Measurements from ENCODE around the gene CIT.

The CIT gene

DNA sequence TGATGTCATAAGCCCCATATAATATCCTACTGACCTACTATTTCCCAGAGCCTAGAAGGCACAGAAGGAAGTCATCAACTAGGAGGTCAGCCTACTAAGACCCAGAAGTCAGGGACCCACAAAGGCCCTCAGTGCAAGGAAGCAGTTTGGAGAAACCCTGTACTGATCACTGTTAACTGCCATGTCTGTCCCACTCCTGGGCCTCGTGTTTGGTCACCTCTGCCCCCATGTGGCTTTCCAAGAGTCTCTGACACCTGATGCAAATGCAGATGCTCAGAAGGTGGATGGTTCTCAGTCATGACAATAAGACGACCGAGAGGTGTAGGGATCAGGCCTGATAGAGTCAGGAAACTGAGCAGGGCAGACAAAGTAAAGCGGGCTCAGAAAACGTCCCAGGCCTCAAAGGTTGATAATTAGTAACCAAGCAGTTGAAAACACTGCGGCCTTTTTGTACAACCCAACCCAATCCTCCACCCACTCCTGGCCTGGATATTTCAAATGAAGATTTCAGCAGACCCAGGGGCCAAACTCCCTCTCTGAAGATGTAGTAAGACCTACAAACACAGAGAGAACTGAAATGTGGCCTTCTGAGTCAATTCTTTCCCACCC lies 185.8 kb downstream of the CIT start:
- DNase-seq = no peak

DNA sequence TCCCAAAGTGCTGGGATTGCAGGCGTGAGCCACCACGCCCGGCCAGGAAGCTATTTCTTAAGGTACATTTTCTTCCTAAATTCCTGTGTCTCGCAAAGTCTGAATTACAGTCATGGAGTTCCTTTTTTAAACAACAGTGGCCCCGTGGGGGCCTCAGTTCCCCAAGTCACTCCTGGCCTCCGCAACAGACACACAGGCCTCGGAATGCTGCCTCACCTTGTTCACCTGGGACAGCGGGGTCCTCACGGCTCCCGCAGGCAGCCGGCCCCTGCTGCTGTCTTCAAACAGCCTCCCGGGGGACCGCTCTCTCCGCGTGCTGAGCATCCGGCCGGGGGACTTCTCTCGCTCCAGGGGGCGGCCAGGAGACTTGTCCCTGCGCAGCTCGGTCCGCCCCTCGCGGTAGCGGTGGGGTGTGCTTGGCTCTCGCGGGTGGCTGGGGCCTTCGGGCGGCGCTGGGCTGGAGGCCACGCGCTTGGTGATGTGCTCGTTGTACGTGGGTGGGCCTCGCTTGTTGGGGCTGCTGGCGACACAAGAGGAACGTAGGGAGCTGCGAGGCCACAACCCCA lies 187.1 kb downstream of the CIT start:
- DNase-seq = no peak

DNA sequence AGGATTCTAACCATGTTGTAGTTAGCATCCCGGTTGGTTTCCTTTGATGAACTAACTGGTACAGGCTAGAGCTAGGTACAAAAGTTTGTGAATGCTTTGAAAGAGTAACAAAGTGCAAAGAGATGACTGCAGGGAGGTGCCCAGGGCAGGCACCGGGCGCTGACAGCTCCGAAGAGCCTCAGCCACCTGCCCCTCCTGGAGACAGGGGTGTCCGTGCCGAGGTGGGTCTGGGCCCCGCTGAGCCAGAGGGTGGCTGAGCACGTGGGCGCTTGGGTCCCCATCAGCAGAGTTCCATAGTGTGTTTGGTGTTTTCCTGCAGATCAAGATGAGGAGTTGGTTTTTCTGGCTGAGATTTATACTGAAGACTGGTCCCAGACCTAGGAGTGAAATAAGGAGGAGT lies 189.2 kb downstream of the CIT start:
- no peak for DNase-seq

DNA sequence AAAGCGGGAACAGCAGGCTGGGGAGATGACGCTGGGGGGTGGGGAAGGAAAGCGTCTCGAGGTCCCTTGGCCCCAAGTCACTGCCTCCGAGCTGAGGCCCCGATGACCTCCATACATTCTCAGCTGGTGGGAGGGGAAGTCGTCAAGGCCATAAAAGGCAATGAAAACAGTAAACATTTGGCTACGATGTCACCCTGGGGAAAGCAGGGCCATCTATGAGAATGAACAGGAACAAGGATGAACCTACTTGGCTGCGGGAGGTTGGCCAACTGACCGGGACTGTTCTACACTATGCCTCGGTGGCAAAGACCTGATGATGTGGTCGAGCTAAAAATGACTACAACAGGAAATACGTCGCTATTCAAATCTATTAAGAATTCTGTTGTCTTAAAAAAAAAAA lies 189.7 kb downstream of the CIT start:
- DNase-seq = no peak

DNA sequence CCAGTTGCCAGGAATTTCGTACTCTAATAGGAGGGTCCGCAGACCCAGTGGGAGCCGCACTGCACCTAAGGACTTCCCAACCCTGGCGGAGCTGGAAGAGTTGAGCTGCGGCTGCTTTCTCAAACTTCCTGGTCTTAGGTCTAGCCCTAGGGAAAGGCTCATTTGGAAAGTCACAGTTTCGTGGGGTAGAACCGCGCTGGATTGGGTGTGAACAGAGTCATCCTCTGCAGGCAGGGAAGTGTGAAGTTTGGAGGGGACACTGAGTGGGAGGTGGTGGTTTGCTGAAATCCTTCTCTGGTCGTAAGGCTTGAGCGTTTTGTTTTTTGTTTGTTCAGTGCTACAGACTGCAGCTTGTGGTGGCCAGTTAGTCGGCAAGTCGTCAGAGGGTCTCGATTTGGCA lies 190.3 kb downstream of the CIT start:
- DNase-seq = no peak

DNA sequence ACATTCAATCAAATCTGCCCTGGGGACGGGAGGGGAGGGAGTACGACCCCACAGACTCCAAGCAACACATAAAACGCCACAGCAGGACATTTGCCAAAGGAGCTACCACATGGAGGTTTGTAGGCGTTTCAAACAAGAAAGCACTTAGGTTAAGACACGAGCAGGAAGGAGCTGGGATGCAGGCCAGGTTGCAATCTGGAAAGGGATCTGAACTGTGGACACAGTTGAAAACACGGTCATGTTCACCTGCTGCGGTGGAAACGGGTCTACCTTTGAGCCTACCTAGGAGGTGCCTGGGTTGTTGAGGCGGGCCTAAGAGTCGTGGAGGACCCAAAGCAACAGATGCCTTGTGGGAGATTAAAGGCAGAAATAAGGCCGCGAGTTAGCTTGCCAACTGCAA lies 190.8 kb downstream of the CIT start:
- DNase-seq = no peak

DNA sequence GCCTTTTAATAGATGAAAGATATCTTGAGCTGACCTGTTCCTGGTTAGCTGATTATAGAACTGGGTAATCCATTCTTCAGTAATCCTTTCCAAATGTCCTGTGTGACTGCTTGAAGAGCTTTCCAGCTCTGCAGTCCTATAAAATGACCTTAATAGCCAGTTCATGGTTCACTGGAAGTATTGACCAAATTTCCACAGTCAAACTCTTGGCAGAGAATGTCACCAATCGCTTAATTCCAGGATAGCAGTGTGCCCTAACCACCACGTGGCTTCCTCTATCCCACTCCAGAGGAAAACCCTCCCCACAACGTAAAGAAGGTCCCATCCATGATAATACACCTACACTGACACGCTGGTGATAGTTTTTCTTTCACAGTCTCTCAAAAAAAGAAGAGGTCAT lies 191.7 kb downstream of the CIT start:
- no peak for DNase-seq

DNA sequence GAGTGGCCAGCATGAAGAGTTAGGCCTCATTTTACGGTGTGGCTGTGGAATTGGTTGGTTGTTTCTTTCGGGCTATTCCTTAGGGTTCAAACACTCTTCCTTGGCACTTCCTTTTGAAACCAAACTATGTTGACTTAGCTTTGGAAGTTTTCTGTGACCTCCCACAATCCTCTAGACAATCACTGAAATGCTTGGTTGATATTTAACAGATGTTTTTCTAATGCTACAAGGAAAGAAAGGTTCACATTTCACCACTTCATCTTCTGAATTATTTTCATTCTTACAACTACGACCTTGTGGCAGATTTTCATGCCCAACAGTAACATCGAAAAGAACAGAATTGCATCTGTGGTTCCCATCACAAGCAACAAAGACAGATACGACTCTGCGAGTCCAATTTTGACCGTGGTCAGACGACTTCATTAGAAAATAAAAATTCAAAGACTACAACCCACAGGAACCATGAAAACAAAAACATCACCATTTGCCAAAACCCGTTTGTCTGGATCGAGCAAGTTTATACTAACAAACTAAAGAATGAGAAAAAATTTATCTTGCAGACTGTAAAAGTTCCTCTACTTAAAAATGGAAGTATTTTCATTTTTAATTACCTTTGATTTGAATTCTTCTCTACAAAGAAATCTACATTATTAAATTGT lies 192.3 kb downstream of the CIT start:
- no peak for DNase-seq

DNA sequence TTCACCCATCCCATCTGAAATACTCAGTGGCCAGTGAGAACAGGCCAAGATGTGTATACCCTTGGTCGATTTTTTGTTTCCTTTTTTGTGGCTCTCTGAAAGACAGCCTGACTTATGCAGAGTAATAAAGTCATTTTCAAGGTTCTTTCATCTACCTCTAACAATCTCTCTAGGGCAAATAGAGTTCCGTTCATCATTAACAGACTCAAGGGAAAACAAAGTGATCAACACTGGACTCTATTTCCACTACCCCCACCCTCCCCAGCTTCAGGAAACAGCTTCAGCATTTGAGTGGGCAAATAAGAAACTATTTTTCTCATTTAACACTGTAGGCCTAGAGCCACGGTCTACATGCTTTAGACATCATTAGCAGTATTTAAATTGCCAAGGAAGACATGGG lies 193.3 kb downstream of the CIT start:
- no peak for DNase-seq

DNA sequence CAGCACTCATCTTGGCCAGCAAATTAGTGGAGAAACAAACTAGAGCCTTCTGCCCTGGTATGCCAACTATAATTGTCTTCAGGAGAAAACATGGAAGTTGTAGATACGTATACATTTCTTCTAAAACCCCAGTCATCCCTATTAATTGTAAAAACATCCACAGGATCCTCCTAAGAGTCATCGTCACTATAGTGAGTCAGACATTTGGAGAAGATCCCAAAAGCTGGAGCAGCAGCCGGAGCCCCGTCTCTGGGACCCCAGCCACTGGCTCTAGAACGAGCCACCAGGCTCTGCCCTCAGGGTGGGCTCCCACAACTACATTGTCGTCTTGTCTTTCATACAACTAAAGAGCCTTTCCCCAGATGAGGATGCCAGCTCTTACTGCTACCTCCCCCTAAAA lies 193.7 kb downstream of the CIT start:
- DNase-seq = no peak

DNA sequence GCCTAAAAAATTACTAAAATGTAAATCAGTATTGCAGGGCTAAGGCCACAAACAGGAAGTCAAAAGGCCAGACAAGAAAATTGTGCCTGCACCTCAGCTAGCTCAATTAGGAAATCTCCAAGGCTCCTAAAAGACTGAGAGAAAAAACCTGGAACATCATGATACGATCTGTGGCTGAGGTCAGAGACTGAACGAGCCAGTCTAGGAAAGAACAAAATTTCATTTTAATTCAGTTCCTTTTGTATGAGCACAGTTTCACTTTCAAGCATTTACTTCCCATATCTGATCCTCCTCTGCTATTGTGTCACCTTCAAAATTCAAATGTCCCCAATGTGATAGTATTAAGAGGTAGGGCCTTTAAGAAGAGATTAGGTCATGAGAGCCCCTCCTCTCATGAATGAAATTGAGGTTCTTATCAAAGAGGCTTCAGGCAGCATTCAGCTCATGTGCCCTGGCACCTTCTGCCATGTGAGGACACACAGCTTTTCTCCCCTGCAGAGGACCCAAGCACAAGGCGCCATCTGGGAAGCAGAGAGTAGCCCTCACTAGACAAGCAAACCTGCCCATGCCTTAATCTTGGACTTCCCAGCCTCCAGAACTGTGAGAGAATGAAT lies 194.4 kb downstream of the CIT start:
- no peak for DNase-seq

DNA sequence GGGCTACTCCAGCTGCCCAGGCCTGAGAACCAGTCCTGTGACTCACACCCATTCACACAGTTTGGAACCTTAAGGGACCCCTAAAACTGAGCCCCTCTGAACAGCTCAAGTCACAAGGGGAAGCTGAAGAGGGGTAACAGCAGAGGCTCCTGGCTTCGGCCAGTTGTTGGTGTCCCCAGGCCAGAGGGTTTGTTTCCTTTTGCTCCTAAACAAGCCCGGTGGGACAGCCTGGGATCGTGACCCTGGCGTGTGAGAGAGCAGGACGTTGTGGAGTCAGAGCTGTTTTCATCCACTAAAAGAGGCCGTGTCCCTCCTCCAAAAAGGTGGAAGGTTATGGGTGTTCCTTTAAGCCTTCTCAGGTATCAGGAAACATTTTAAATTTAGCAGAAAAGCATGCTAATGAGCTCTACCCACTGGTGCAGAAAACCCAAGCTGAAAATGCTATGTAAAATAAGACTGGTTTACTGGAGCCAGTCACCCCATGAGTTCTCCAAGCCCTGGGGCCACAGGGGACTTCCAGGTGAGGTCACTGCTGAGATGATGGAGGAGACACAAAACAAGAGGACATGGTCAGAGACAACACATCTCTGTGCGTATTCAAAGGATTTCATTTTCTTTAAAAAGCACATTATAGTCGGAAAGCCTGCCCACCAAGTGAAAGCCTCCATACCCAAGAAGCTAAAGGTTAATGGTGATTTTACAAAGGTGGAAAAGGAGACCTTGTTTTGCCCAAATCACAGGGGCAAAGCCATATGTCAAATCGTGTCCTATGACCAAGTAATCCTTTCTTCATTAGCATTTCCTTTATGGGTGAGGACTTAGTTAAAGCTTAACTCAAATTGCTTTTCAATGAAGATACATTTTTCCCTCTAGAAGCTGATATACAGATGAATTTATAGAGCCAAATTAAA lies 195.1 kb downstream of the CIT start:
- DNase-seq = no peak

DNA sequence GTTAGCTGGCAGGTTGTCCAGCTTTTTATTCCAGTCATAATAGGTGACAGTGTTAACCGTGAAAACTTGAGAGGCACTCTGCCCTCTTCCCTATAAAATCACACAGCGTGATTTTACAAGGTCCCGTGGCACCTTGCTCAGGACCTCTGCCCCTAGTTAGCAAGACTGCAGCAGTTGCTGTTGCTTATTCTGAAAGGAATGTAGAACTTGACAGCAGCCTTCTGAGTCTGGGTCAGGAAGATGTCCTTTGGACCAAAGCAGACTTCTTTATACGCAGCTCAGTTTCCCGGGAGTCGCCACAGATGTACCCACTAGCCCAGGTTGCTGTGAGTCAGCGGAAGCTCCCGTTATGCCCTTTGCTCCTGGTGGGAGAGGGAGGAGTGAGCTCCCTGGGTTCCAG lies 196.0 kb downstream of the CIT start:
- DNase-seq = no peak

DNA sequence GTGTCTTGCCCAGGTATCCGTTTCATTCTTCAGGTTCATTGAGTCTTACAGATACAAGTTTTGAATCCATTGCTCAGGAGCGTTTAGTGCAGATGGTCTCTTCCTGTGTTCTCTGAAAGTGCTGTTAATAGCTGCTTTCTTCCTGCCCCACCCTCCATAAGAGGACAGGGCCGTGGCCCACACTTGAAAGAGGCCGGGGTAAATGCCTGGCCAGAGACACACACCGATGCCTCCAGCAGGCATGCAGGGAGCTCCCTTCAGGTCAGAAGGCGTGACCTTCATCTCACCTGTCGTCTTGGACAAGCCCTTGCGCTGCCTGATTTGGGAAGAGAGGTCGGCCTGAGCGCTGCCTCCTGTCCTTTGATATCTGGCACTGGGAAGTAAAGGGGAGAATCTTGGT lies 197.6 kb downstream of the CIT start:
- DNase-seq = no peak

DNA sequence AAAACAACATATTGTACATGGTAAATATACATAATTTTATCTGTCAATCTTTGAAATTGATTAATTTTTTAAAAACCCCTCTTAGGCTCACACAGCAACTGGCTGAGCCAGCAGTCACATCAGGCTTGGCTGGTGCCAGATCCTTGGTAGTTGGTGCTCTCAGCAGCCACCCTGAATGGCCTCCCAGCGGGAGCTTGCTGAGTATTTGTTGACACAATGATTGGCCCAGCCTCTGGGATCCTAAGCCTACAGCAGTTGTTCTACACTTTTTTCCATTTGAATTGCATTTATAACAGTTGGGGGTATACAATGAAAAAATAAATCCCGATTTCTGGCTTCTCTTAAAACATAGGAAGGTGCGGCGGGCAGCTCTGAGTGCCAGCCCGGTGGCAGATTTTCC lies 198.0 kb downstream of the CIT start:
- DNase-seq = no peak

DNA sequence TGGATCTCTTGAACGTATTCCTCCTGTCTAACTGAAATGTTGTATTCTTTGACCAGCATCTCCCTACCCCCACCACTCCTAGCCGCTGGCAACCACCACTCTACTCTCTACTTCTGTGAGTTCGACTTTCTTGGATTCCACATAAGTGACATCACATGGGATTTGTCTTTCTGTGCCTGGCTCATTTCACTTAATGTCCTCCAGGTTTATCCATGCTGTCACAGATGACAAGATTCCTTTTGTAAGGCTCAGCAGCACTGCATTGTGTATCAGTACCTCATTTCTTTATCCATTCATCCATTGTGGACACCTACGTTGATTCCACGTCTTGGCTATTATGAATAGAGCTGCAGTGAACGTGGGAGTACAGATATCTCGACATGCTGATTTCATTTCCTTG lies 198.7 kb downstream of the CIT start:
- no peak for DNase-seq

DNA sequence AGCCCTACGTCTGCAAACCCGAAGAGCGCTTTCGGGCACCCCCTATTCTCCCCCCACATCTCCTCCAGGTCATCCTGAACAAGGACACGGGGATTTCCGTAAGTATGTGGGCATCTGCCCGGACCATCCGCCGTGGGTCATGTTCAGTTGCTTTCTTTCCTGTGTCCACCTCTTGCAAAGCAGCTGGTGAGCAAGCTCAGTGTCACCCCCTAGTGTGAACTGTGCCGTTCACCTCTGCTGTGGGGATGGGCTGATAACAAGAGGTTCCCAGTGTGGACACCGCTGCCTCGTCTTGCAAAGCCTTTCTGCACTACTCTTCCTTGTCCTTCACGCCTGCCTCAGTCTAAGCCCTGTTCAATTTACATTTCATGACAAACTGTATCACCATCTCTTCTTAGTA lies 200.5 kb downstream of the CIT start:
- DNase-seq = no peak

DNA sequence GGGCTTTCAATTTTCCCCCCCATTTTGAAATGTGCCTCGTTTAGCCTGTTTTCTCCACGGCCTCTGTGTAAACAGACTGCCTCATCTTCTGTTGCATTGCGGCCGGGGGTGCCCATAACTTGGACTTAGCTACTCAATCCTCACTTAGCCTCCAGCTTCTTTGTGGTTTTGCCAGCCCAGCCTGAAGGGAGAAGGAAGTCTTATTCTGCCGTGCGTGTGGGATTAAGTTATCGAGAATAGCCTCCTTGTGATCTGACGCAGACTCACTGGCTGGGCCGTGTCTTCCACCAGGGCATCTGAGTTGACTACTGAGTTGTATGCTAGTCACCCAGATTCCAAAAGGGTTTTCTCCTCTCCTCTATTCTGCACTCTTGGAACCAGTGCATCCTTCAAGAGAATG lies 201.1 kb downstream of the CIT start:
- DNase-seq = no peak

DNA sequence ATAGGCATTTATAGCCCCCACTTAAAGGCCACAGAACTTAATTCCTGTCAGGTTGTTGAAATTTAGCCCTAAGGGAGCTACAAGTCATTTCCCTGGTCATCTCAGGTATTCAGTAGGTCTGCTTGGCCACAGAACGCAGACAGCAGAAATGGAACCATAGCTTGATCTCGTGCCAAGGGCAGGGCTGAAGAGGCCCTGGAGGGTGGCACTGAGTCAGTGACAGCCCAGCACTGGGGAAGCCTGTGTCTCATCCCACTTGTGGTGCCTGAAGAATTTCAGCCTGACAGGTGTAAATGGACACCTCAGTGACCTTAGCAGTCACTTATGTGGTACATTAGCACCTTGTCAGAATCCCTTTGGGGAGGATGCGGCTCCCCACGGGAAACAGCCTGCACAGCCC lies 202.6 kb downstream of the CIT start:
- no peak for DNase-seq

DNA sequence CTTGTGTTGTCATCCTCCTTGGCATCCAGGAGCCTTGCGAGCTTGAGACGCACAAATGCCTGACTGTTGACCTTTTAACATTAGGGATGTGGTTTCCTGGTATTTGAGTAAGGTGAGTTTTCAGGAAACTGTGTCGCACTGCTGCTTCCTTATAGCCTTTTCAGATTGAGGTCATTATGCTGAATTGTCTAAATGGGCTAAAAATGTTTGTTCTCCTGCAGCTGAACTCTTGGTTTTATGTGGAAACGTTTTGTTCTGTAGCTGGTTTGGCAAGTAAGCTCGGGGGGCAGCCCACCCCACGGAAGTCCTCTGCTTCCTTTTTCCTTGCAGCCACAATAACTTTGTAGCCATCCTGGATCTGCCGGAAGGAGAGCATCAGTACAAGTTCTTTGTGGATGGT lies 203.5 kb downstream of the CIT start:
- DNase-seq = no peak

DNA sequence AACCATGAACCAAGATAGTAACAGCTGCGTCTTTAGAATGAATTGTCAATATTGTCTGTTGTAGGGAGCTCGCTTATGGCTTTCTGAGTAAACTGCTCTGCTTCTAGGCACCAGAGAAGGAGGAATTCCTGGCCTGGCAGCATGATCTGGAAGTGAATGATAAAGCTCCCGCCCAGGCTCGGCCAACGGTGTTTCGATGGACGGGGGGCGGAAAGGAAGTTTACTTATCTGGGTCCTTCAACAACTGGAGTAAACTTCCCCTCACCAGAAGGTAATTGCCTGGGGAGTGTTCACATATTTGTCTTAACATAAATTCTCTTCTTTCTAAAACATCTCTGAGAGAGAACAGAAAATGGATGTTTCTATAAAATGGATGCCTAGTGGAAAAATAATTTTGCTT lies 204.9 kb downstream of the CIT start:
- DNase-seq = no peak

DNA sequence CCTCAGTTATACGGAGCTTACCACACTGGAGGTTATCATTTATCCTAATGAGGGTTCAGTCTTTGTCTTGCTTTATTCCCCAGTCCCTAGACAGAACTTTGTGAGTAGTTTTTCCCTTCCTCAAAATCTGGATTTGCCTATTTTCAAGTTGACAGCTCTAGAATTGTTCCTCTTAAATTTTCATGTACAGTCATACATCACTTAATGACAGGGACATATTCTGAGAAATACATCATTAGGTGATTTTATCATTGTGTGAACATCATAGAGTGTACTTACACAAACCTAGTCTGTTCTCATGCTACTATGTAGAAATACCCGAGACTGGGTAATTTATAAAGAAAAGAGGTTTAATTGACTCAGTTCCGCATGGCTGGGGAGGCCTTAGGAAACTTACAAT lies 206.1 kb downstream of the CIT start:
- DNase-seq = no peak

DNA sequence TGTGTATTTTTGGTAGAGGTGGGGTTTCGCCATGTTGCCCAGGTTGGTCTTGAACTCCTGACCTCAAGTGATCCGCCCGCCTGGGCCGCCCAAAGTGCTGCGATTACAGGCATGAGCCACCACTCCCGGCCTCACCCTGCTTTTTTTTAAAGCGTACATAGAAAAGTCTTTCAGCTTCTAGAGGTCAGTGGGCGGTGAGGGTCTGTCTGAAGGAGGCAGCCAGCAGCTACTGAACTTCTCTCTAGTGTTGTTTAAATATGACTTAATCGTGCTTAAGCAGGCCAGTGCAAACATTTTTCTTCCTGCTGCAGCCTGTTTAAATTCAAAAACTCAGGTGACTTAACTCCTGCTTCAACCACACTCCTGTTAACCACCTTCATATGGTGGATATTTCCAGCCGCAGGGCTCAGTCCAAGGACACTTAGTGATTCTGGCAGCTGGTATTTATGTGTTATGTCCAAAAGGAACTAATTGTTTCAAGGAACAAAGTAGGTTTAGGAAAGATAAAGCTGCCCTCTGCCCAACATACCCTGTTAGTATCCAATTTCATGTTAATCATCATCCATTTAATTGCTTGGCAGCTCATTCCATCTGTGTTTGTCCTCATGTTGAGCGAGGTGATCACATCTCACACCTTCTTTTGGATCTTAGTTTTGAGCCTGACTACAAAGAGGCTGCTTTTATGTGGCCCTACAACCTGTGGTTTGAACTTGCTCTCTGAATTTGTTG lies 207.2 kb downstream of the CIT start:
- DNase-seq = no peak
